Measurements from ENCODE around the gene HIBCH. TPM values are rescaled to one million over a fixed set of nuclear protein-coding genes. Genes with fewer than 3 reads are reported as not detected.
"Not testable (repeated sequence)": the region's sequence is repeated elsewhere in the genome, so short reads cannot be mapped to it uniquely, and the experiment has no call there.

The HIBCH gene
- total RNA-seq, 2 experiments from 2014 or later, result 15.6 to 29.7 TPM

- Histone ChIP-seq H3K9me3 (ENCODE audit: low read length) (no peaks in the 10 kb centered on the region), H4K20me1 (ENCODE audit: insufficient read depth, low read length) (no peaks in the 10 kb centered on the region), H3K27ac (ENCODE audit: low read depth, low read length, poor library complexity, severe bottlenecking) (no peak overlapping the region), H3K4me2 (ENCODE audit: low read length) (no peak overlapping the region), H3K79me2 (ENCODE audit: insufficient read depth, low read depth, low read length) (no peaks in the 10 kb centered on the region), H3K9me2 (ENCODE audit: insufficient read depth, low read length) (no peaks in the 10 kb centered on the region), H3K36me3 (ENCODE audit: insufficient read depth, low read length) (peaks cover 9% of the 10 kb centered on the region; the same call in 1 of the 2 replicates), H3K4me3 (ENCODE audit: low read depth, low read length, poor library complexity, severe bottlenecking) (no peak overlapping the region), H3K4me1 (ENCODE audit: insufficient read depth, low read length, poor library complexity, severe bottlenecking) (no peaks in the 10 kb centered on the region), H2AFZ (ENCODE audit: low read length) (no peak overlapping the region)
- ChIA-PET CTCF (ENCODE audit: unreplicated experiment) (no interaction called here), POLR2A (interaction anchor here (1.3 kb wide), 1 partner anchor 27 kb away, joined by 4 read pairs; no protein-coding TSS in a partner anchor)
- TF ChIP-seq EZH2phosphoT487 (IDR thresholded peaks at IDR 0.05; ENCODE audit: borderline replicate concordance, low read depth, low read length) (no peak), CTCF (conservative IDR thresholded peaks at IDR 0.05; ENCODE audit: low read length) (no peak)
- BruUV-seq (replicated peaks), result no TSS peak
- intact Hi-C loops (cut with micrococcal nuclease; ENCODE audit: unreplicated experiment), result no loop called here
- DNase-seq (ENCODE audit: low spot score), result no peak
Observed at GRCh38 chr2:190303647-190304046, 16.0 kb downstream of the HIBCH start.

GRCh38 chr2:190302052-190302451, 17.6 kb downstream of the HIBCH start:
- CTCF ChIA-PET (ENCODE audit: unreplicated experiment), result no interaction called here
- no peak overlapping the region for H3K27ac ChIP-seq (ENCODE audit: low read depth, low read length, poor library complexity, severe bottlenecking)
- no peak overlapping the region for H2AFZ ChIP-seq (ENCODE audit: low read length)
- no peak for DNase-seq (ENCODE audit: low spot score)
- BruUV-seq (replicated peaks), result no TSS peak
- no peaks in the 10 kb centered on the region for H3K9me2 ChIP-seq (ENCODE audit: insufficient read depth, low read length)
- peaks cover 9% of the 10 kb centered on the region for H3K36me3 ChIP-seq (ENCODE audit: insufficient read depth, low read length)
- no peaks in the 10 kb centered on the region for H3K4me1 ChIP-seq (ENCODE audit: insufficient read depth, low read length, poor library complexity, severe bottlenecking)
- intact Hi-C loops (cut with micrococcal nuclease; ENCODE audit: unreplicated experiment), result no loop called here
- TF ChIP-seq EZH2phosphoT487 (IDR thresholded peaks at IDR 0.05; ENCODE audit: borderline replicate concordance, low read depth, low read length) (no peak), CTCF (conservative IDR thresholded peaks at IDR 0.05; ENCODE audit: low read length) (no peak)
- POLR2A ChIA-PET, result interaction anchor here (0.7 to 1.3 kb wide), 5 partner anchors 17 to 509 kb away, joined by 3 to 4 read pairs (median 3); no protein-coding TSS in a partner anchor
- no peak overlapping the region for H3K4me2 ChIP-seq (ENCODE audit: low read length)
- H3K79me2 ChIP-seq (ENCODE audit: insufficient read depth, low read depth, low read length), result no peaks in the 10 kb centered on the region
- H4K20me1 ChIP-seq (ENCODE audit: insufficient read depth, low read length), result no peaks in the 10 kb centered on the region
- no peak overlapping the region for H3K4me3 ChIP-seq (ENCODE audit: low read depth, low read length, poor library complexity, severe bottlenecking)
- H3K9me3 ChIP-seq (ENCODE audit: low read length), result no peaks in the 10 kb centered on the region

DNA sequence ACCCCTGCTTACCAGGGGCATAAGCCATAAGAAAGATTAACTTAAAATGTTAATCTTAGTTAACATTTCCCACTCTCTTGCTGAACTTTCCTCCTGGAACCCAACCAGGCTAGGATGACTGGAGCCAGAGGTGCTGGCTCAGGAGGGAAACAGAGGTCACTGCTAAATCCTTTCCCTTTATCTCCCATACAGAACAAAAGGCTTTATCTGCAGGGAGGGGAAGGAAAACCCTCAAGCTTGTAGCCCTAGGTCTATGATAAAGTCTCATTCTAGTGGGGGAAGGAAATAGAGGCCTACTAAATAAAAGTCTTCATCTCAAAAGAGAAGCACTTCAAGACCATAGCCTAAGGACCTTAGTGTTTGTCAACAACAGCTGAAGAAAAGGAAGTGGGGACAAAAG, 18.6 kb downstream of the HIBCH start:
- CTCF ChIA-PET (ENCODE audit: unreplicated experiment), result no interaction called here

DNA sequence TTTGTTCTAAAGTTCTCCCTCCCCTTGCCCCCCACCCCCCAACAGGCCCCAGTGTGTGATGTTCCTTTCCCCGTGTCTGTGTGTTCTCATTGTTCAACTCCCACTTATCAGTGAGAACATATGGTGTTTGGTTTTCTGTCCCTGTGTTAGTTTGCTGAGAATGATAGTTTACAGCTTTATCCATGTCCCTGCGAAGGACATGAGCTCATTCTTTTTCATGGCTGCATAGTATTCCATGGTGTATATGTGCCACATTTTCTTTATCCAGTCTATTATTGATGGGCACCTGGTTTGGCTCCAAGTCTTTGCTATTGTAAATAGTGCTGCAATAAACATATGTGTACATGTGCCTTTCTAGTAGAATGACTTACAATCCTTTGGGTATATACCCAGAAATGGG, 21.7 kb downstream of the HIBCH start:
- BruUV-seq (replicated peaks); H3K9me2 ChIP-seq (ENCODE audit: insufficient read depth, low read length); DNase-seq (ENCODE audit: low spot score); H3K9me3 ChIP-seq (ENCODE audit: low read length); H3K4me3 ChIP-seq (ENCODE audit: low read depth, low read length, poor library complexity, severe bottlenecking); CTCF ChIA-PET (ENCODE audit: unreplicated experiment); H4K20me1 ChIP-seq (ENCODE audit: insufficient read depth, low read length); H3K27ac ChIP-seq (ENCODE audit: low read depth, low read length, poor library complexity, severe bottlenecking); intact Hi-C loops (cut with micrococcal nuclease; ENCODE audit: unreplicated experiment); H3K79me2 ChIP-seq (ENCODE audit: insufficient read depth, low read depth, low read length); H2AFZ ChIP-seq (ENCODE audit: low read length); H3K4me1 ChIP-seq (ENCODE audit: insufficient read depth, low read length, poor library complexity, severe bottlenecking); H3K4me2 ChIP-seq (ENCODE audit: low read length): not testable (repeated sequence)
- peaks cover 18% of the 10 kb centered on the region for H3K36me3 ChIP-seq (ENCODE audit: insufficient read depth, low read length)
- POLR2A ChIA-PET, result interaction anchor here (1.2 kb wide), 1 partner anchor 10 kb away, joined by 3 read pairs; no protein-coding TSS in a partner anchor

More for the DNA sequence above, 18.6 kb downstream of the HIBCH start:
- BruUV-seq (replicated peaks), result no TSS peak
- H3K9me3 ChIP-seq (ENCODE audit: low read length), result no peaks in the 10 kb centered on the region
- no peak overlapping the region for H3K4me3 ChIP-seq (ENCODE audit: low read depth, low read length, poor library complexity, severe bottlenecking)
- no peaks in the 10 kb centered on the region for H3K79me2 ChIP-seq (ENCODE audit: insufficient read depth, low read depth, low read length)
- no peak overlapping the region for H3K27ac ChIP-seq (ENCODE audit: low read depth, low read length, poor library complexity, severe bottlenecking)
- POLR2A ChIA-PET, result interaction anchor here (0.7 kb wide), 1 partner anchor 246 kb away, joined by 3 read pairs; no protein-coding TSS in a partner anchor
- intact Hi-C loops (cut with micrococcal nuclease; ENCODE audit: unreplicated experiment), result no loop called here
- no peak overlapping the region for H2AFZ ChIP-seq (ENCODE audit: low read length)
- no peaks in the 10 kb centered on the region for H3K9me2 ChIP-seq (ENCODE audit: insufficient read depth, low read length)
- no peak overlapping the region for H3K4me2 ChIP-seq (ENCODE audit: low read length)
- DNase-seq (ENCODE audit: low spot score), result no peak
- H3K36me3 ChIP-seq (ENCODE audit: insufficient read depth, low read length), result peaks cover 9% of the 10 kb centered on the region
- TF ChIP-seq CTCF (conservative IDR thresholded peaks at IDR 0.05; ENCODE audit: low read length) (no peak), EZH2phosphoT487 (IDR thresholded peaks at IDR 0.05; ENCODE audit: borderline replicate concordance, low read depth, low read length) (no peak)
- no peaks in the 10 kb centered on the region for H4K20me1 ChIP-seq (ENCODE audit: insufficient read depth, low read length)
- H3K4me1 ChIP-seq (ENCODE audit: insufficient read depth, low read length, poor library complexity, severe bottlenecking), result no peaks in the 10 kb centered on the region
